Gastroesophageal sphincter (tissue), 3 donors: ENCODE results near the gene CCDC178.

ENCODE experiments used
- EP300 ChIP-seq: sonication (generic); formaldehyde crosslinking; IDR thresholded peaks from one replicate; pipeline ENCODE4 v1.6.1; 2017; ENCODE audit warnings: antibody characterized with exemption, mild to moderate bottlenecking
- POLR2A ChIP-seq, 2 donors: fragments of 450-650 bp; IDR thresholded peaks; one replicate each; pipeline ENCODE4 v1.6.1; 2017; ENCODE audit warnings: antibody characterized with exemption in 2 of 2, mild to moderate bottlenecking in 2 of 2, moderate library complexity in 1 of 2
- POLR2AphosphoS5 ChIP-seq: sonication (generic); formaldehyde crosslinking; IDR thresholded peaks from one replicate; pipeline ENCODE4 v1.6.1; 2017; ENCODE audit warnings: antibody characterized with exemption
- TF ChIP-seq, protein P1 (sequence below), 4 experiments: fragments of 200-600 bp in 2 of 4; fragments of 450-650 bp in 2 of 4; sonication (generic) in 1 of 4; IDR thresholded peaks; one replicate each; pipeline ENCODE4 v1.5.1; 2017 to 2019; ENCODE audit warnings: antibody characterized with exemption in 4 of 4, mild to moderate bottlenecking in 2 of 4, moderate library complexity in 2 of 4

GRCh38 chr18:33146014-33146413 lies 294.5 kb downstream of the CCDC178 start:
- no peak for TF ChIP-seq POLR2A (IDR thresholded peaks at IDR 0.05)
- TF ChIP-seq, protein P1, sequence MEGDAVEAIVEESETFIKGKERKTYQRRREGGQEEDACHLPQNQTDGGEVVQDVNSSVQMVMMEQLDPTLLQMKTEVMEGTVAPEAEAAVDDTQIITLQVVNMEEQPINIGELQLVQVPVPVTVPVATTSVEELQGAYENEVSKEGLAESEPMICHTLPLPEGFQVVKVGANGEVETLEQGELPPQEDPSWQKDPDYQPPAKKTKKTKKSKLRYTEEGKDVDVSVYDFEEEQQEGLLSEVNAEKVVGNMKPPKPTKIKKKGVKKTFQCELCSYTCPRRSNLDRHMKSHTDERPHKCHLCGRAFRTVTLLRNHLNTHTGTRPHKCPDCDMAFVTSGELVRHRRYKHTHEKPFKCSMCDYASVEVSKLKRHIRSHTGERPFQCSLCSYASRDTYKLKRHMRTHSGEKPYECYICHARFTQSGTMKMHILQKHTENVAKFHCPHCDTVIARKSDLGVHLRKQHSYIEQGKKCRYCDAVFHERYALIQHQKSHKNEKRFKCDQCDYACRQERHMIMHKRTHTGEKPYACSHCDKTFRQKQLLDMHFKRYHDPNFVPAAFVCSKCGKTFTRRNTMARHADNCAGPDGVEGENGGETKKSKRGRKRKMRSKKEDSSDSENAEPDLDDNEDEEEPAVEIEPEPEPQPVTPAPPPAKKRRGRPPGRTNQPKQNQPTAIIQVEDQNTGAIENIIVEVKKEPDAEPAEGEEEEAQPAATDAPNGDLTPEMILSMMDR (IDR thresholded peaks at IDR 0.05): no peak
- no peak for TF ChIP-seq EP300
- TF ChIP-seq POLR2AphosphoS5: no peak
